CD4-positive, CD25-positive, alpha-beta regulatory T cell (primary cell): ENCODE results near the gene ACTL7A. TPM values are rescaled to one million over a fixed set of nuclear protein-coding genes. Genes with fewer than 3 reads are reported as not detected.

Source experiments
- ATAC-seq, 2 donors: fragments of 150-1000 bp; cut with Tn5 transposase; one replicate each; pipeline ENCODE4 v1.10.0; 2021; ENCODE audit warnings: low read depth in 2 of 2, moderate number of reproducible peaks in 2 of 2, moderate library complexity in 1 of 2
- DNase-seq, 3 donors: peaks; one replicate each; pipeline versions ENCODE4 v3.0.0 to v3.0.0-alpha.2; 2012 to 2022; ENCODE audit warnings: mixed read lengths in 1 of 3
- H3K27ac ChIP-seq: one replicate; pipeline ENCODE4 v1.7.0; 2013; ENCODE audit warnings: mild to moderate bottlenecking, low read length; ENCODE audit not compliant: insufficient read depth, poor library complexity, severe bottlenecking
- H3K27me3 ChIP-seq: one replicate; pipeline ENCODE4 v1.7.0; 2013; ENCODE audit warnings: low read length; ENCODE audit not compliant: control insufficient read depth, insufficient read depth
- H3K36me3 ChIP-seq: one replicate; pipeline ENCODE4 v1.7.0; 2013; ENCODE audit warnings: mild to moderate bottlenecking, low read length, moderate library complexity; ENCODE audit not compliant: control insufficient read depth, insufficient read depth
- H3K4me1 ChIP-seq: 2 replicates; pipeline ENCODE4 v1.7.0; 2013; ENCODE audit warnings: mild to moderate bottlenecking, low read length; ENCODE audit not compliant: insufficient read depth, control insufficient read depth, poor library complexity, severe bottlenecking
- H3K4me3 ChIP-seq: one replicate; pipeline ENCODE4 v1.7.0; 2013; ENCODE audit warnings: low read depth, mild to moderate bottlenecking, low read length, moderate library complexity
- H3K9me3 ChIP-seq, 2 experiments: 1 replicate in 1 of 2; 2 replicates in 1 of 2; pipeline ENCODE4 v1.7.0; 2013; ENCODE audit warnings: low read length in 2 of 2, mild to moderate bottlenecking in 1 of 2, moderate library complexity in 1 of 2; ENCODE audit not compliant: control insufficient read depth in 2 of 2
- H3K27ac Mint-ChIP-seq, 3 donors: one replicate each; pipeline ENCODE4 v1.8.0; 2020 to 2022; ENCODE audit warnings: mild to moderate bottlenecking in 3 of 3, mixed read lengths in 3 of 3, moderate library complexity in 2 of 3
- H3K27me3 Mint-ChIP-seq: one replicate; pipeline ENCODE4 v1.8.0; 2022; ENCODE audit warnings: mild to moderate bottlenecking, mixed read lengths
- H3K36me3 Mint-ChIP-seq: one replicate; pipeline ENCODE4 v1.8.0; 2020; ENCODE audit warnings: mixed read lengths
- H3K4me1 Mint-ChIP-seq, 4 donors: one replicate each; pipeline ENCODE4 v1.8.0; 2020 to 2022; ENCODE audit warnings: mixed read lengths in 4 of 4, mild to moderate bottlenecking in 1 of 4
- H3K4me3 Mint-ChIP-seq, 4 donors: one replicate each; pipeline ENCODE4 v1.8.0; 2020 to 2022; ENCODE audit warnings: mild to moderate bottlenecking in 4 of 4, mixed read lengths in 4 of 4, moderate library complexity in 3 of 4
- H3K9me3 Mint-ChIP-seq, 7 donors: one replicate each; pipeline ENCODE4 v1.8.0; 2020 to 2022; ENCODE audit warnings: mixed read lengths in 7 of 7, mild to moderate bottlenecking in 3 of 7, moderate library complexity in 2 of 7
- polyA plus RNA-seq, 4 donors: library from polyadenylated mRNA; unstranded; fragments of 300-500 nt; fragmentation: Illumina TruSeq; gene quantifications; one replicate each; pipeline ENCODE4 v1.2.3, GENCODE V29; 2021
- total RNA-seq: library from RNA; stranded (reverse); gene quantifications from one replicate; pipeline ENCODE4 v1.2.3, GENCODE V29; 2022

Gene ACTL7A
- total and polyA plus RNA-seq, 5 donors from 2014 or later, result not detected

DNA sequence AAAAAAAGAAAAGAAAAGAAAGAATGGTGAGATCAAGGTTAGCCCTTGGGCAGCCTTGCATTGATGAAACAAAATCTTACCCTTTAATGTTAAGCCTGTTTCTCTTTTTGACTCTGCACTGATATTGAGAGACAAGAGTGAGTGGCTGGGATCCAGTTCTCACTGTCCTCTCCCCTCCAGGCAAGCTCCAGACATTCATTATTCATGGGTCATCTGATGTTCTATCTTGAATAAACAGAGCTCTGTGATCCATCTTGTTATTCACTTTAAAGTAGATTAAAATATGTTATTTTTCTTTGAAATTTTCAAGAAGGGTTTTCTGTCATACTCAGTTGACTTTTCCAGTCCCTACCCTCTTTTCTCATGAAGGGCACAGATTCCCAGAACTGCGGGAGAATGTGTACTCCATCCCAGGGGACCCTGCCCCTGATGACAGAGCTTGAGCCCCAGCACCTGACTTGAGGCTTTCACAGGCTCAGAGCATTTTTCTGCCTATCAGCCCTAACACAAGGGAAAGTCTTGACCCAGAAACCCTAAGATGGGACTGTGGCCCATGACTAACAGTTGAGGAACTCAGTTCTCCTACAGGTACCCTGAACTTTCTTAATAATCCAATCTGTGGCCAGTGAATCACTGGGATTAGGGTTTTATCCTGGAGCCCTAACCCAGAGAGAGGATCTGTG is 30.4 kb upstream of the ACTL7A start:
- H3K27me3 ChIP-seq, result peaks cover 3% of the 10 kb centered on the region
- H3K27ac ChIP-seq, result no peak overlapping the region
- no peak overlapping the region for H3K4me3 ChIP-seq
- DNase-seq (no peak), ATAC-seq (no peak)
- Mint-ChIP-seq H3K9me3 (peaks cover 0 to 3% (median 0%) of the 10 kb centered on the region in 7 donors), H3K27me3 (peaks cover 17% of the 10 kb centered on the region), H3K27ac (no peak overlapping the region), H3K4me3 (no peak overlapping the region), H3K36me3 (no peaks in the 10 kb centered on the region), H3K4me1 (no peaks in the 10 kb centered on the region)
- no peaks in the 10 kb centered on the region for H3K9me3 ChIP-seq
- no peaks in the 10 kb centered on the region for H3K4me1 ChIP-seq
- H3K36me3 ChIP-seq, result no peaks in the 10 kb centered on the region

DNA sequence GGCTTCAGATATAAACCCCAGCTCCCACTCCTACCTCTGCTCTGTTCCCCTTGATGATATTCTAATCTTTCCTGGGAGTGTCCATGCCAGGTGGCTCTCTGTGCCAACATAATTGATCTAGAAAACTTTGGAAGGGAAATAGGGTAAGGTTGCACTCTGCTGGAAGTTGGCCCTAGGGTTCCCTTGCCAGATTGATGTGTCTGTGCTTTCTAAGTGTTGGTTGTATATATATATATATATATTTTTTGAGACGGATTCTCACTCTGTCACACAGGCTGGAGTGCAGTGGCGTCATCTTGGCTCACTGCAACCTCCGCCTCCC is 29.9 kb upstream of the ACTL7A start:
- H3K4me1 Mint-ChIP-seq, result no peaks in the 10 kb centered on the region
- no peak for ATAC-seq
- peaks cover 16% of the 10 kb centered on the region for H3K27me3 Mint-ChIP-seq

DNA sequence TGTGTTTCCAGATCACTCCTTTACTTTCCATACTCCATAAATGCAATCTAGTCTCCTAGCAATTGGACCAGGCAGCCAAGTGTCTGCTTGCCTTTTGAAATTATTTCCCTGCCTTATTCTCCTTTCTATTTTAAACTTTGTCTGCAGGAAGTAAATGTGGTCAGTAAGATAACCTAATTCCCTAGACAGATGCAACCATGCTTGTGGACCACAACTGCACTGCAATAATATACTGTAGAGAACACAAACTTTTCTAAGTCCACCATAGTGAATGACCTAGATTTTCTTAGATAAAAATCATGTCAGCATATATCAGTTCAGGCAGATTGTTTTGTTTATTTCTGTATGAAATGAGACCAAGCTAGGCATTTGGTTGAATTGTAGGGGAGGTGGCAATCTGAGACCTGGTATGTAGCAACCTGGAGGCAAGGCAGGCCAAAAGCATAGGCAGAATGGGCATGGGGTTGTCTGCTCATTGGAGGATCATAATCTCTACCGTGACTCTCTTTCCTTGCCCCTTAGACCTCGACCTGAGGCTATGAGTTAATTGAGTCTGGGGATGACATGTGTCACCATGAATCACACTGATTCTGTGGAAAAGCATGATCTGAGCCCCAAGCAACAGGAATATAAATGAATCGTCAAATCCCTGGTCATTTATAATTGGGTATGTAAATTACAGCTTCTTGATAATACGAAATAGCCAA is 27.0 kb upstream of the ACTL7A start:
- Mint-ChIP-seq H3K4me1 (no peaks in the 10 kb centered on the region), H3K27me3 (peaks cover 7% of the 10 kb centered on the region), H3K9me3 (peaks cover 0 to 3% (median 0%) of the 10 kb centered on the region in 7 donors), H3K27ac (no peak overlapping the region), H3K4me3 (no peak overlapping the region), H3K36me3 (no peaks in the 10 kb centered on the region)
- Histone ChIP-seq H3K4me3 (no peak overlapping the region), H3K27me3 (peaks cover 3% of the 10 kb centered on the region), H3K4me1 (no peaks in the 10 kb centered on the region), H3K9me3 (no peaks in the 10 kb centered on the region), H3K27ac (no peak overlapping the region), H3K36me3 (no peaks in the 10 kb centered on the region)
- ATAC-seq (no peak), DNase-seq (no peak)

More for the DNA sequence above, 29.9 kb upstream of the ACTL7A start:
- no peaks in the 10 kb centered on the region for H3K36me3 ChIP-seq
- peaks cover 3% of the 10 kb centered on the region for H3K27me3 ChIP-seq
- no peak overlapping the region for H3K27ac ChIP-seq
- H3K4me1 ChIP-seq, result no peaks in the 10 kb centered on the region
- Mint-ChIP-seq H3K4me3 (no peak overlapping the region), H3K36me3 (no peaks in the 10 kb centered on the region), H3K9me3 (peaks cover 0 to 3% (median 0%) of the 10 kb centered on the region in 7 donors), H3K27ac (no peak overlapping the region)
- no peaks in the 10 kb centered on the region for H3K9me3 ChIP-seq
- DNase-seq, result no peak
- no peak overlapping the region for H3K4me3 ChIP-seq

DNA sequence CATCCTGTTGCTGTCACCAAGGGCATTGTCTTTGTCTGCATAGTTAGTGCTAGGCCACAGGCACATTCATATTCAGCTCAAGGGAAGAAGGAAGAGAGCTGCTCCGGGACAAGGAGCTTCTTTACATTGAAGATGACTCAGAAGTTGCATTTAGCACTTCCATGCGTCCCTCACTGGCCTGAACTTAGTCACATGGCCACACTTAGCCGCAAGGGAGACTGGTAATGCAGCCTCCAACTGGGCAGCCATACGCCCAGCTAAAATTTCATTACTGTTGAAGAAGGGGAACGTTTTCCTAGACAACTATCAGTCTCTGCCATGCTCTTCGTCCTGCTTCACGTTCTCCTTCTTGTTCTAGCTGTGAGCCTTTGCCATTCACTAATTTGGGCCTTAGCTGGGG is 26.2 kb upstream of the ACTL7A start:
- no peak overlapping the region for H3K27ac Mint-ChIP-seq
- H3K4me3 Mint-ChIP-seq, result no peak overlapping the region
- Histone ChIP-seq H3K4me1 (no peaks in the 10 kb centered on the region), H3K9me3 (no peaks in the 10 kb centered on the region), H3K27me3 (peaks cover under 1% of the 10 kb centered on the region), H3K27ac (no peak overlapping the region), H3K4me3 (no peak overlapping the region), H3K36me3 (no peaks in the 10 kb centered on the region)
- no peak for DNase-seq
- H3K27me3 Mint-ChIP-seq, result peaks cover 4% of the 10 kb centered on the region
- H3K36me3 Mint-ChIP-seq, result no peaks in the 10 kb centered on the region
- H3K9me3 Mint-ChIP-seq, result peaks cover 0 to 3% (median 0%) of the 10 kb centered on the region in 7 donors
- ATAC-seq, result no peak
- no peaks in the 10 kb centered on the region for H3K4me1 Mint-ChIP-seq

DNA sequence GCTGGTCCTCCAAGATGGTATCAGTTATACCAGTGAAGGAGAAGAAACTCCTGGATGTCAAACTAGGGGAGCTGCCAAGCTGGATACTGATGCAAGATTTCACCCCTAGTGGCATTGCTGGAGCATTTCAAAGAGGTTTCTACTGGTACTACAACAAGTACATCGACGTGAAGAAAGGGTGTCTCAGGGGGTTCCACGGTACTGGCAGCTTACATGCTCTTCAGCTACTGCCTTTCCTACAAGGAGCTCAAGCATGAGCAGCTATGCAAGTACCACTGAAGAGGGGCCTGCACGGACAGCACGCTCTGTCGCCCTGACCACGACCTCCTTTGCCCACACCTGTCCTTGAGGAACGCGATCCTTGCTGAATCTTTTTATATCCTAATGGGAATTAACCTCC is 25.7 kb upstream of the ACTL7A start:
- ATAC-seq, result no peak
- Mint-ChIP-seq H3K4me3 (no peak overlapping the region), H3K27me3 (peaks cover 6% of the 10 kb centered on the region), H3K9me3 (peaks cover 0 to 4% (median 0%) of the 10 kb centered on the region in 7 donors), H3K4me1 (no peaks in the 10 kb centered on the region), H3K27ac (no peak overlapping the region), H3K36me3 (no peaks in the 10 kb centered on the region)
- Histone ChIP-seq H3K36me3 (no peaks in the 10 kb centered on the region), H3K27ac (no peak overlapping the region), H3K27me3 (no peaks in the 10 kb centered on the region), H3K4me3 (no peak overlapping the region), H3K9me3 (no peaks in the 10 kb centered on the region), H3K4me1 (no peaks in the 10 kb centered on the region)
- no peak for DNase-seq

DNA sequence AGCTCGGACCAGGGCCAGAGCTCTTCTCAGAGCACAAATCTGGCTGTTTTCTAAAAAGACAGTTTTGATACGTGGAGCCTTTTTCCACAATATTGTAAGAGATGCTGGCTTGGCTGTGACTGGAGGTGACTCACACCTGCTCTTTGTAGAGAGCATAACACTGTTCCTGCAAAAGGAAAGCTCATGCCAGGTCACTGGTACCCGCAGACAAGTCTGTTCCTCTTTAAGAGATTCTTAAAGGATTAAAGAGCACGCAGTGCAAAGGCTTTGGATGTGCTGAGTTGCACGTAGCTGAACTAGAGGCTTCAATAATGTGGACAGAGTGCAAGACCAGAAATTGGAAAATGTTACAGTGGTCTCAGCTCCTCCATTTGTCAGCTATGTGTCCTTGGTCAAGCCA is 25.3 kb upstream of the ACTL7A start:
- Histone ChIP-seq H3K27me3 (no peaks in the 10 kb centered on the region), H3K27ac (no peak overlapping the region), H3K4me1 (no peaks in the 10 kb centered on the region), H3K9me3 (no peaks in the 10 kb centered on the region), H3K36me3 (no peaks in the 10 kb centered on the region), H3K4me3 (no peak overlapping the region)
- Mint-ChIP-seq H3K27me3 (peaks cover 6% of the 10 kb centered on the region), H3K36me3 (no peaks in the 10 kb centered on the region), H3K4me1 (no peaks in the 10 kb centered on the region), H3K4me3 (no peak overlapping the region), H3K27ac (no peak overlapping the region), H3K9me3 (peaks cover 0 to 4% (median 0%) of the 10 kb centered on the region in 7 donors)
- ATAC-seq (no peak), DNase-seq (no peak)

DNA sequence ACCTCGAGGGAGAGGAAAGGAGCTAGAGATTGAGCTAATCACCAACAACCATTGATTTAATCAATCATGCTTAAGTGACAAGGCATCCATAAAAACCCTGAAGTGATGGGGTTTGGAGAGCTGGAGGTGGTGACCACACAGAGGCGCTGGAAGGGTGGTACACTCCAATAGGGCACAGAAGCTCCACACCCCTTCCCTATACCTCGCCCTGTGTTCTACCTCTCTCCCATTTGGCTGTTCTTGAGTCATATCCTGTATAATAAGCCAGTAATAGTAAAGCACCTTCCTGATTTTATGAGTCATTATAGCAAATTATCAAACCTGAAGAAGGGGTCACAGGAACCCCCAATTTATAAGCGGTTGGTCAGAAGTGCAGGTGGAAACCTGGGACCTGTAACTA is 24.5 kb upstream of the ACTL7A start:
- Mint-ChIP-seq H3K27me3 (peaks cover 6% of the 10 kb centered on the region), H3K9me3 (peaks cover 0 to 4% (median 0%) of the 10 kb centered on the region in 7 donors), H3K27ac (no peak overlapping the region), H3K4me3 (no peak overlapping the region), H3K36me3 (no peaks in the 10 kb centered on the region), H3K4me1 (peaks cover 0 to 2% (median 0%) of the 10 kb centered on the region in 4 donors)
- no peaks in the 10 kb centered on the region for H3K36me3 ChIP-seq
- no peak overlapping the region for H3K27ac ChIP-seq
- no peak for ATAC-seq
- no peak overlapping the region for H3K4me3 ChIP-seq
- H3K9me3 ChIP-seq, result no peaks in the 10 kb centered on the region
- H3K4me1 ChIP-seq, result no peaks in the 10 kb centered on the region
- no peaks in the 10 kb centered on the region for H3K27me3 ChIP-seq
- DNase-seq, result no peak

DNA sequence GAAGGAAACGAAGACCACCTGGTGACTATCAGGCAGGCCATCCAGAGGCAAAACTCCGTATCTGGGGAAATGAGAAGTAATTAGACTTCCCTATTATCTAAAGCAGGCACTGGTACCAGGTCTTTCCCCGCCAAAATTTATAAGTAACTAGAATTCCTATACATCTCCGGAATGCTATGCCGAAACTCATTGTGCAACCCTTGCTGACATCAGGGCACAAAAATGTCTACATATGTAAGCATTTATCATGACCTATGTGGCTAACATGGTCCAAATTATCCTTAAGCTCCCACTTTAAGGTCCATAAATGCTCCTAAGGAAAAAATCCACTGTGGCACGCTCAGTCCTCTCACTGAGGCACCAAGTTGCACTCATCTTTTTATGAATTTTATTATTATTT is 24.0 kb upstream of the ACTL7A start:
- H3K4me1 Mint-ChIP-seq, result peaks cover 0 to 6% (median under 1%) of the 10 kb centered on the region in 4 donors
- H3K36me3 Mint-ChIP-seq, result no peaks in the 10 kb centered on the region
- peaks cover 0 to 2% (median 0%) of the 10 kb centered on the region in 7 donors for H3K9me3 Mint-ChIP-seq
- H3K27me3 Mint-ChIP-seq, result peaks cover 6% of the 10 kb centered on the region
- no peaks in the 10 kb centered on the region for H3K4me1 ChIP-seq
- no peak for DNase-seq
- no peak overlapping the region for H3K27ac ChIP-seq
- H3K4me3 Mint-ChIP-seq, result no peak overlapping the region
- no peaks in the 10 kb centered on the region for H3K27me3 ChIP-seq
- H3K9me3 ChIP-seq, result no peaks in the 10 kb centered on the region
- ATAC-seq, result no peak
- H3K4me3 ChIP-seq, result no peak overlapping the region
- H3K36me3 ChIP-seq, result no peaks in the 10 kb centered on the region
- no peak overlapping the region for H3K27ac Mint-ChIP-seq
